Karpas-422 (cell line): ENCODE results near the gene SDR39U1. TPM values are rescaled to one million over a fixed set of nuclear protein-coding genes. Genes with fewer than 3 reads are reported as not detected.
"Not testable (repeated sequence)": the region's sequence is repeated elsewhere in the genome, so short reads cannot be mapped to it uniquely, and the experiment has no call there.

Experiments used
- DNase-seq: peaks from one replicate; pipeline ENCODE4 v3.0.0-alpha.2; 2015
- H2AFZ ChIP-seq: fragments of 200-600 bp; sonication (generic); 2 replicates; pipeline ENCODE4 v1.6.1; 2014; ENCODE audit warnings: antibody characterized with exemption, low read length, mixed read lengths
- H3K27ac ChIP-seq: fragments of 200-600 bp; sonication (generic); 2 replicates; pipeline ENCODE4 v1.5.1; 2014; ENCODE audit warnings: mild to moderate bottlenecking, low read length, moderate library complexity
- H3K27me3 ChIP-seq: fragments of 200-600 bp; sonication (generic); 2 replicates; pipeline ENCODE4 v1.6.1; 2014; ENCODE audit warnings: low read length, mixed read lengths
- H3K36me3 ChIP-seq: fragments of 200-600 bp; sonication (generic); 2 replicates; pipeline ENCODE4 v1.6.1; 2014; ENCODE audit warnings: low read length, mixed read lengths; ENCODE audit not compliant: insufficient read depth
- H3K4me1 ChIP-seq: fragments of 200-600 bp; sonication (generic); 2 replicates; pipeline ENCODE4 v1.6.1; 2014; ENCODE audit warnings: mild to moderate bottlenecking, low read length, mixed read lengths
- H3K4me2 ChIP-seq: fragments of 200-600 bp; sonication (generic); 2 replicates; pipeline ENCODE4 v1.6.1; 2014; ENCODE audit warnings: low read length, low read depth, mild to moderate bottlenecking; ENCODE audit not compliant: poor library complexity, severe bottlenecking
- H3K4me3 ChIP-seq: fragments of 200-600 bp; sonication (generic); 2 replicates; pipeline ENCODE4 v1.5.1; 2014; ENCODE audit warnings: mild to moderate bottlenecking, antibody characterized with exemption, low read length, mixed read lengths
- H3K79me2 ChIP-seq: fragments of 200-600 bp; sonication (generic); 2 replicates; pipeline ENCODE4 v1.6.1; 2014; ENCODE audit warnings: mild to moderate bottlenecking, low read length, mixed read lengths
- H3K9ac ChIP-seq: fragments of 200-600 bp; sonication (generic); 2 replicates; pipeline ENCODE4 v1.6.0; 2014; ENCODE audit warnings: low read length
- H3K9me2 ChIP-seq: fragments of 200-600 bp; sonication (generic), shearing (Covaris generic); replicated peaks from 2 replicates; pipeline ENCODE4 v1.6.0; 2014; ENCODE audit warnings: mild to moderate bottlenecking, low read length, moderate library complexity; ENCODE audit not compliant: insufficient read depth
- H3K9me3 ChIP-seq: fragments of 300-700, 200-600 bp; sonication (generic); 2 replicates; pipeline ENCODE4 v1.6.1; 2014; ENCODE audit warnings: low read length, mixed read lengths
- H4K20me1 ChIP-seq: fragments of 200-600 bp; sonication (generic); 2 replicates; pipeline ENCODE4 v1.6.1; 2014; ENCODE audit warnings: mild to moderate bottlenecking, antibody characterized with exemption, low read length, low read depth; ENCODE audit not compliant: insufficient read depth
- total RNA-seq: library from RNA; depleted of rRNA; stranded (reverse); fragments of >200 nt; shearing (Covaris generic); gene quantifications from 2 replicates; pipeline ENCODE4 v1.2.3, GENCODE V29; 2014; ENCODE audit warnings: low replicate concordance; rRNA removed

The SDR39U1 gene
- total RNA-seq: 53.3 and 77.2 TPM in 2 replicates

DNA sequence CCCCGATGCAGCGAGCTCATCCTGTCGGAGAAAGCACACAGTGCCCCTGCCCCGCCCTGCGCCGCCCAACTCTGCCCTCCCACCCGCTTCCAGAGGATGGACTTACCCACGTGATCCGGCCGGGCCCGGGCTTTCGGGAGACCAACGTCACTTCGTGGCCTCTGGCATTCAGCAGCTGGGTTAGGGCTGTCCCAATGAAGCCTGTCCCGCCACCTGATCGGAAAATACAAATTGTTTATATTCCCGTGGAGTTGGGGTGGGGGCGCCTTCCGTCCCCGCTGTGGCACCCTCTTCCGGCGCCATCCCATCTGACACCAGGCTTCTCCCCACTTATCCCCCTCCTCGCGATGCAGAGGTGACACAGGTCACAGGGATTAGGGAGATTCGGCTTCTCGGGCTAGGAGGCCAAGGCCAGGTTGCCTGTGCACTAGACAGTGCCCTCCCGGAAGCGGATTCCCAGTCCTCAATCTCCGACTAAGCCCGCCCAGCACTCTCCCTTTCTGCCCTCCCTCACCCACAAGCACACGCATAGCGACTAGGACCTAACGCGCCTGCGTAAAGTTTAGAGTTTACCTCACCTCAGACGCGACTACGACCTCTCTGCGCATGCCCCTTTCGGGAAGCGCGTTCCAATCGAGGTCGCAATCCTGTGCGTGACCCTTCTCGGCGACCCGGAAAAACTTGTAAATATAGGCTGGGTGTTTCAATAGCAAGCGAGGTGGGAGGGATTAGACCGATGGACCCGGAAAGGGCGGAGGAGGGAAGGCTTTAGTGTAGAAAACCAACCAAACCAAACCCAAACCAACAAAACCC, at the start of gene SDR39U1:
SDR39U1 (minus strand) TSS at position 537 of the 813 bp plus-strand sequence; CDS start at position 530, 7 bp downstream.
- peaks cover 27% of the 10 kb centered on the region; the same call in 1 of the 2 replicates for H3K36me3 ChIP-seq
- no peaks in the 10 kb centered on the region for H3K9me2 ChIP-seq
- H3K9ac ChIP-seq: peak within 1 kb of the TSS; percentile 89
- H3K9me3 ChIP-seq: no peaks in the 10 kb centered on the region
- peak within 1 kb of the TSS; percentile 81 for H3K4me3 ChIP-seq
- peak within 1 kb of the TSS; percentile 83 for H3K27ac ChIP-seq
- H3K4me2 ChIP-seq: peak within 1 kb of the TSS; percentile 79
- H4K20me1 ChIP-seq: no peaks in the 10 kb centered on the region
- peak; percentile 100 for DNase-seq
- peaks cover 33% of the 10 kb centered on the region for H3K79me2 ChIP-seq
- peak within 1 kb of the TSS; percentile 72; the same call in 1 of the 2 replicates for H2AFZ ChIP-seq
- no peaks in the 10 kb centered on the region for H3K27me3 ChIP-seq
- peaks cover 26% of the 10 kb centered on the region for H3K4me1 ChIP-seq

DNA sequence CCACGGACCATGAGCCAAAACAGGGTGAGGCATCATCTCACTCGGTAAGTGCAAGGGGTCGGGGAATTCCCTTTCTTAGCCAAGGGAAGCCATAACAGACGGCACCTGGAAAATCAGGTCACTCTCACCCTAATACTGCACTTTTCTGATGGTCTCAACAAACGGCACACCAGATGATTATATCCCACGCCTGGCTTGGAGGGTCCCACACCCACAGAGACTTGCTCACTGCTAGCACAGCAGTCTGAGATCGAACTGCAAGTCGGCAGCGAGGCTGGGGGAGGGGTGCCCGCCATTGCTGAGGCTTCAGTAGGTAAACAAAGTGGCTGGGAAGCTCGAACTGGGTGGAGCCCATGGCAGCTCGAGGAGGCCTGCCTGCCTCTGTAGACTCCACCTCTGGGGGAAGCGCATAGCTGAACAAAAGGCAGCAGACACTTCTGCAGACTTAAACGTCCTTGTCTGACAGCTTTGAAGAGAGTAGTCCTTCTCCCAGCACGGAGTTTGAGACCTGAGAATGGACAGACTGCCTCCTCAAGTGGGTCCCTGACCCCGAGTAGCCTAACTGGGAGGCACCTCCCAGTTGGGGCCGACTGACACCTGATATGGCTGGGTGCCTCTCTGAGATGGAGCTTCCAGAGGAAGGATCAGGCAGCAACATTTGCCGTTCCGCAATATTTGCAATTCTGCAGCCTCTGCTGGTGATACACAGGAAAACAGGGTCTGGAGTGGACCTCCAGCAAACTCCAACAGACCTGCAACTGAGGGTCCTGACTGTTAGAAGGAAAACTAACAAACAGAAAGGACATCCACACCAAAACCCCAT, 49.2 kb upstream of the SDR39U1 start:
- not testable (repeated sequence) for H3K79me2 ChIP-seq, H3K9me2 ChIP-seq, H3K27me3 ChIP-seq, H3K9me3 ChIP-seq, H3K36me3 ChIP-seq, DNase-seq, H3K4me2 ChIP-seq, H3K4me1 ChIP-seq, H3K27ac ChIP-seq, H3K9ac ChIP-seq, H2AFZ ChIP-seq, H4K20me1 ChIP-seq, H3K4me3 ChIP-seq

GRCh38 chr14:24483604-24484252, 41.2 kb upstream of the SDR39U1 start:
- peak overlapping the region; percentile 9 for H3K4me2 ChIP-seq
- no peaks in the 10 kb centered on the region for H3K36me3 ChIP-seq
- H3K9me2 ChIP-seq: no peaks in the 10 kb centered on the region
- DNase-seq: no peak
- H3K79me2 ChIP-seq: no peaks in the 10 kb centered on the region
- H4K20me1 ChIP-seq: no peaks in the 10 kb centered on the region; the same call in 1 of the 2 replicates
- no peaks in the 10 kb centered on the region for H3K27me3 ChIP-seq
- no peak overlapping the region for H3K27ac ChIP-seq
- no peaks in the 10 kb centered on the region for H3K9me3 ChIP-seq
- no peak overlapping the region for H2AFZ ChIP-seq
- H3K9ac ChIP-seq: no peak overlapping the region
- H3K4me3 ChIP-seq: no peak overlapping the region
- peaks cover 12% of the 10 kb centered on the region for H3K4me1 ChIP-seq

- not testable (repeated sequence) for H3K79me2 ChIP-seq, H3K36me3 ChIP-seq, H2AFZ ChIP-seq, DNase-seq, H3K4me3 ChIP-seq, H3K27ac ChIP-seq, H4K20me1 ChIP-seq, H3K9me3 ChIP-seq, H3K9me2 ChIP-seq, H3K9ac ChIP-seq, H3K27me3 ChIP-seq
- Histone ChIP-seq H3K4me2 (peak overlapping the region; percentile 9), H3K4me1 (peaks cover 16% of the 10 kb centered on the region)
These were observed 40.2 kb upstream of the SDR39U1 start for GRCh38 chr14:24482699-24483303.

DNA sequence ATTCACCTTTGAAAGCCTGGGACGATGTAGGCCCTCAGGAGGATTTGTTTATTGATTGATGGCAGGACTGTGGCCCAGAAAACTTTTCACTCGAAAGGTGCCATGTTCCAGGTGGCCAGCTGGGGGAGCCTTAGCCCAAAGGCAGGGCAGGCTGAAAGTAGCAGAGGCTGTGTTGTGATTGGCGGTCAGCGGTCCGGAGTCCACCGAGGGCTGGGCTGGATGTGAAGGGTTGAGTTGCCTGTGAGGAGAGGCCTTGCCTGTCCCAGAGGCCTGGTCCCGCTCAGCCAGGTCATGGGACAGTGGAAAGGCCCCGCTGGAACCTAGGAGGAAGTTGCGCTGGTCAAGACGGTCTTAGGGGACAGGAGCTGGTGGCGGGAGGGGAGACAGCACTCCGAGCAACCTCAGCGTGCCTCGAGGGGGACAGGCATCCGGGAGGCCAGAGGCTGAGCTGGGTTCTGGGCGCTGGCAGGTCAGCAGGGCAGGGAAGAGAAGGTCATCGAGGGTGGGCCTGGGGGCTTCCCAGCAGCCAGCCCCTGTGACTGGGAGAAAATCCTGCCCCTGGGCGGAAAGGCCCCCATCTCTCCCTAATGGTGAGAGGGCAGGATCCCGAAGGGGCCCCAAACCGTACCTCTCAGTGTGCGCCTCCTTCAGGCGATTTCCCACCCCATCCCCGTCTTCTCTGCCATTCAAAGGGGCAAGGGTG, 39.2 kb upstream of the SDR39U1 start:
- peak; percentile 82 for DNase-seq
- Histone ChIP-seq H3K9ac (no peak overlapping the region), H3K4me3 (no peak overlapping the region), H3K9me3 (no peaks in the 10 kb centered on the region), H3K79me2 (no peaks in the 10 kb centered on the region), H3K4me2 (no peak overlapping the region), H3K36me3 (no peaks in the 10 kb centered on the region), H3K9me2 (no peaks in the 10 kb centered on the region), H3K4me1 (peaks cover 16% of the 10 kb centered on the region), H2AFZ (no peak overlapping the region), H4K20me1 (no peaks in the 10 kb centered on the region; the same call in 1 of the 2 replicates), H3K27me3 (no peaks in the 10 kb centered on the region), H3K27ac (no peak overlapping the region)

DNA sequence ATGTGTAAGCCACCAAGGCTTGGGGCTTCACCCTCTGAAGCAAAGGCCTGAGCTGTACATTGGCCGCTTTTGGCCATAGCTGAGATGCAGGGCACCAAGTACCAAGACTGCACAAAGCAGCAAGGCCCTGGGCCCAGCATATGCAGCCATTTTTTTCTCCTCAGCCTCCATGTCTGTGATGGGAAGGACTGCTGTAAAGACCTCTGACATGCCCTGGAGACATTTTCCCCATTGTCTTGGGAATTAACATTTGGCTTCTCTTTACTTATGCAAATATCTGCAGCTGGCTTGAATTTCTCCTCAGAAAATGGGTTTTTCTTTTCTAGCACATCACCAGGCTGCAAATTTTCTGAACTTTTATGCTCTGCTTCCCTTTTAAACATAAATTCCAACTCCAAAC, 37.4 kb upstream of the SDR39U1 start:
- DNase-seq, H3K36me3 ChIP-seq, H3K4me3 ChIP-seq, H3K4me2 ChIP-seq, H3K9me2 ChIP-seq, H3K27ac ChIP-seq, H3K27me3 ChIP-seq, H3K79me2 ChIP-seq, H4K20me1 ChIP-seq, H3K9ac ChIP-seq, H3K9me3 ChIP-seq, H2AFZ ChIP-seq: not testable (repeated sequence)
- H3K4me1 ChIP-seq: peaks cover 19% of the 10 kb centered on the region

DNA sequence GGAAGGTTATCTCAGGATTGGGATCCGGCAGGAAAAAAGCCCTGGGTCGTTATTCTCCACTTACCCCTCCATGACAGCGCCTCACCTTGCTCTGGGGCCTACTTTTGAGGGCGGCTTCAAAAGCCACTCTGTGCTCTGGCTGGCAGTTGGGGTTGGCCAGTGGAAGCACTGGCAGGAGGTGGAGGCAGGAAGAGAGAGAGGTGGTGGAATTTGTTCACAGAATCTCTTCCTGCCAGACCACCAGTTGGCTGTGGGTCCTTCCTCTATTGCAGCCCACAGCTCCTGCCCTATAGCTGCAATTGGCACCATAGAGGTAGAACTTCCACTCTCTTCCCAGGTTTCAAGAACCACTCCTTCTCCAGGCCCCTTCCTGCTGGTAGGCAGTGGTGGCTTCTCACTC, 32.7 kb upstream of the SDR39U1 start:
- no peak for DNase-seq
- H3K79me2 ChIP-seq: no peaks in the 10 kb centered on the region

More for the DNA sequence above, 32.7 kb upstream of the SDR39U1 start:
- Histone ChIP-seq H3K4me1 (peaks cover 7% of the 10 kb centered on the region), H3K9me3 (no peaks in the 10 kb centered on the region), H3K9ac (no peak overlapping the region), H3K27ac (no peak overlapping the region), H4K20me1 (no peaks in the 10 kb centered on the region), H3K9me2 (no peaks in the 10 kb centered on the region), H3K4me3 (no peak overlapping the region), H3K4me2 (no peak overlapping the region), H3K36me3 (no peaks in the 10 kb centered on the region), H3K27me3 (no peaks in the 10 kb centered on the region), H2AFZ (no peak overlapping the region)
